SK-N-SH (cell line): ENCODE measurements around the gene ANKRD44. TPM values are rescaled to one million over a fixed set of nuclear protein-coding genes. Genes with fewer than 3 reads are reported as not detected.

Source experiments
- CTCF ChIA-PET: fragments of 300-600, 350-600 bp; formaldehyde crosslinking; extraction: SDS; loops from one replicate; lab custom pipeline; 2021; lab: Yijun Ruan, JAX
- POLR2A ChIA-PET: fragments of 350-600 bp; sonication (Branson Sonifier 250); formaldehyde crosslinking; extraction: SDS; loops from one replicate; lab custom pipeline; 2020; ENCODE audit warnings: antibody characterized with exemption, inconsistent platforms; lab: Yijun Ruan, JAX
- DNase-seq: peaks from one replicate; pipeline ENCODE4 v3.0.0; 2012
- H2AFZ ChIP-seq: fragments of 200-600 bp; sonication (generic); 2 replicates; pipeline ENCODE4 v1.8.1; 2016; ENCODE audit warnings: antibody characterized with exemption, mild to moderate bottlenecking, low read depth
- H3F3A ChIP-seq: fragments of 200-600 bp; sonication (generic); replicated peaks from 2 replicates; pipeline ENCODE3; 2016; ENCODE audit warnings: antibody characterized with exemption, mild to moderate bottlenecking; ENCODE audit not compliant: insufficient read depth
- H3K27ac ChIP-seq, 2 experiments: fragments of 200-500 bp in 1 of 2; fragments of 200-600 bp in 1 of 2; sonication (Bioruptor generic) in 1 of 2; sonication (generic), shearing (Covaris generic) in 1 of 2; 2 replicates each; pipeline versions ENCODE4 v1.5.1 to v1.6.1; 2014 to 2016; ENCODE audit warnings: low read depth in 2 of 2, inconsistent platforms in 1 of 2, low read length in 1 of 2, mild to moderate bottlenecking in 1 of 2, mixed read lengths in 1 of 2
- H3K27me3 ChIP-seq: fragments of 200-600 bp; sonication (generic), shearing (Covaris generic); 2 replicates; pipeline ENCODE4 v1.6.1; 2016; ENCODE audit warnings: mixed run types; ENCODE audit not compliant: insufficient read depth
- H3K36me3 ChIP-seq, 2 experiments: fragments of 200-500 bp in 1 of 2; fragments of 200-600 bp in 1 of 2; sonication (Bioruptor generic) in 1 of 2; sonication (generic) in 1 of 2; replicated peaks in 1 of 2; 2 replicates each; pipeline versions ENCODE3 to v1.5.1; 2014 to 2016; ENCODE audit warnings: low read length in 1 of 2, mild to moderate bottlenecking in 1 of 2; ENCODE audit not compliant: insufficient read depth in 2 of 2, control insufficient read depth in 1 of 2
- H3K4me1 ChIP-seq, 2 experiments: fragments of 200-500 bp in 1 of 2; fragments of 200-600 bp in 1 of 2; sonication (Bioruptor generic) in 1 of 2; sonication (generic), shearing (Covaris generic) in 1 of 2; 2 replicates each; pipeline versions ENCODE4 v1.5.1 to v1.6.1; 2014 to 2016; ENCODE audit warnings: low read depth in 1 of 2, low read length in 1 of 2, mixed run types in 1 of 2; ENCODE audit not compliant: insufficient read depth in 2 of 2, control insufficient read depth in 1 of 2
- H3K4me2 ChIP-seq: fragments of 200-600 bp; sonication (generic), shearing (Covaris generic); 2 replicates; pipeline ENCODE4 v1.6.1; 2017; ENCODE audit warnings: mixed run types
- H3K4me3 ChIP-seq, 2 experiments: fragments of 200-500 bp in 1 of 2; fragments of 200-600 bp in 1 of 2; sonication (Bioruptor generic) in 1 of 2; sonication (generic), shearing (Covaris generic) in 1 of 2; 2 replicates each; pipeline versions ENCODE4 v1.5.1 to v1.8.1; 2014 to 2016; ENCODE audit warnings: low read depth in 2 of 2, inconsistent platforms in 1 of 2, low read length in 1 of 2, mild to moderate bottlenecking in 1 of 2, mixed read lengths in 1 of 2, moderate library complexity in 1 of 2
- H3K79me2 ChIP-seq: fragments of 200-600 bp; sonication (generic); 2 replicates; pipeline ENCODE4 v1.8.1; 2017; ENCODE audit warnings: mild to moderate bottlenecking; ENCODE audit not compliant: insufficient read depth
- H3K9ac ChIP-seq: fragments of 200-600 bp; sonication (generic); 2 replicates; pipeline ENCODE4 v1.6.1; 2017; ENCODE audit warnings: mixed run types
- H3K9me2 ChIP-seq: fragments of 200-600 bp; sonication (generic); 2 replicates; pipeline ENCODE4 v1.6.1; 2017; ENCODE audit warnings: mixed run types
- H3K9me3 ChIP-seq: fragments of 200-600 bp; sonication (generic); 2 replicates; pipeline ENCODE4 v1.6.1; 2017; ENCODE audit warnings: mixed run types, mild to moderate bottlenecking, moderate library complexity
- H4K20me1 ChIP-seq: fragments of 200-600 bp; sonication (generic); 2 replicates; pipeline ENCODE4 v1.6.1; 2017; ENCODE audit warnings: mild to moderate bottlenecking, mixed run types; ENCODE audit not compliant: insufficient read depth
- CHD2 ChIP-seq: fragments of 150-350 bp; IDR thresholded peaks from 2 replicates; pipeline ENCODE4 v1.6.1; 2018; ENCODE audit warnings: low read length; ENCODE audit not compliant: partially characterized antibody
- ELF1 ChIP-seq: IDR thresholded peaks from 2 replicates; pipeline ENCODE4 v1.4.0; 2012
- EP300 ChIP-seq, 2 experiments: IDR thresholded peaks; 2 replicates each; pipeline versions ENCODE4 v1.4.0 to v1.6.1; 2012; ENCODE audit warnings: borderline replicate concordance in 1 of 2, low read depth in 1 of 2, low read length in 1 of 2
- EZH2phosphoT487 ChIP-seq: fragments of 200-600 bp; sonication (generic); IDR thresholded peaks from 2 replicates; pipeline ENCODE4 v1.6.1; 2017; ENCODE audit warnings: low read depth, mixed run types, mild to moderate bottlenecking, antibody characterized with exemption, moderate library complexity, borderline replicate concordance
- FOXJ3 ChIP-seq: sonication (generic); formaldehyde crosslinking; IDR thresholded peaks from 2 replicates; pipeline ENCODE4 v1.5.1; 2020; ENCODE audit warnings: mild to moderate bottlenecking, missing genetic modification reagents
- FOXM1 ChIP-seq: IDR thresholded peaks from 2 replicates; pipeline ENCODE4 v1.4.0; 2012; ENCODE audit warnings: low read depth, mild to moderate bottlenecking
- GABPA ChIP-seq: IDR thresholded peaks from 2 replicates; pipeline ENCODE4 v1.4.0; 2012; ENCODE audit warnings: low read depth, mild to moderate bottlenecking
- GATA2 ChIP-seq: sonication (generic); formaldehyde crosslinking; IDR thresholded peaks from 2 replicates; pipeline ENCODE4 v1.5.0; 2020; ENCODE audit warnings: mild to moderate bottlenecking, missing genetic modification reagents
- MAX ChIP-seq: IDR thresholded peaks from 2 replicates; pipeline ENCODE4 v1.4.0; 2012; ENCODE audit warnings: low read depth
- MXI1 ChIP-seq: IDR thresholded peaks from 2 replicates; pipeline ENCODE4 v1.6.1; 2012; ENCODE audit warnings: mild to moderate bottlenecking, low read depth, low read length, improper control_type of control experiment
- PBX3 ChIP-seq: IDR thresholded peaks from 2 replicates; pipeline ENCODE4; 2012
- RAD21 ChIP-seq: IDR thresholded peaks from 2 replicates; pipeline ENCODE4 v1.6.1; 2012; ENCODE audit warnings: mild to moderate bottlenecking, low read length
- REST ChIP-seq: IDR thresholded peaks from 2 replicates; pipeline ENCODE4 v1.6.1; 2012; ENCODE audit warnings: mild to moderate bottlenecking, low read depth, low read length, moderate library complexity
- SMC3 ChIP-seq: IDR thresholded peaks from 2 replicates; pipeline ENCODE4 v1.6.1; 2012; ENCODE audit warnings: low read depth, low read length, improper control_type of control experiment
- TCF12 ChIP-seq: IDR thresholded peaks from 2 replicates; pipeline ENCODE4 v1.4.0; 2012
- YY1 ChIP-seq: IDR thresholded peaks from 2 replicates; pipeline ENCODE4 v1.4.0; 2012; ENCODE audit warnings: low read depth, mild to moderate bottlenecking
- WGBS: methylation state at CpG from one replicate; pipeline ENCODE4 v1.1.6; 2017; ENCODE audit warnings: low lambda C conversion rate; 5-methylcytosine and 5-hydroxymethylcytosine counted together
- polyA plus RNA-seq, 3 experiments: library from polyadenylated mRNA; depleted of rRNA; stranded (reverse); fragments of >200 nt; gene quantifications; 2 replicates each; pipeline ENCODE4 v1.2.3, GENCODE V29; 2012

ANKRD44 gene
- polyA plus RNA-seq, 1 of the 3 experiments (the other 2 are of a cell fraction), result 12.5 TPM

- no peak for DNase-seq
- Histone ChIP-seq H3F3A (no peaks in the 10 kb centered on the region), H3K4me3 (no peak overlapping the region), H4K20me1 (no peaks in the 10 kb centered on the region), H3K4me2 (no peak overlapping the region), H3K9ac (no peak overlapping the region), H3K27me3 (no peaks in the 10 kb centered on the region), H2AFZ (no peak overlapping the region), H3K36me3 (no peaks in the 10 kb centered on the region), H3K4me1 (peaks cover 0 to 43% of the 10 kb centered on the region in 2 experiments; a peak in 3 of 4 replicates), H3K9me2 (no peaks in the 10 kb centered on the region), H3K79me2 (no peaks in the 10 kb centered on the region), H3K9me3 (no peaks in the 10 kb centered on the region), H3K27ac (peak overlapping the region in 1 of 2 experiments; percentile 95; a peak in 2 of 4 replicates)
- ChIA-PET POLR2A (interaction anchor here (0.6 to 1.3 kb wide), 2 partner anchors 27 to 262 kb away, joined by 3 to 5 read pairs; no protein-coding TSS in a partner anchor), CTCF (interaction anchor here (1.0 to 1.3 kb wide), 2 partner anchors 113 to 168 kb away, joined by 3 to 5 read pairs; no protein-coding TSS in a partner anchor)
- 92% methylated on average over 2 of the region's 2 CpGs for WGBS
- TF ChIP-seq EP300 (IDR thresholded peaks at IDR 0.05; ENCODE audit: borderline replicate concordance in 1 of 2, low read depth in 1 of 2, low read length in 1 of 2) (peak in 1 of 2 experiments; percentile 6; a peak in 1 of 4 replicates), RAD21 (no peak)
Measured at GRCh38 chr2:197281421-197281820, 29.2 kb downstream of the ANKRD44 start.

- TF ChIP-seq FOXJ3 (CRISPR knock-in tag) (no peak), MAX (no peak), SMC3 (peak; percentile 15; the same call in 1 of the 2 replicates), CHD2 (no peak), TCF12 (peak; percentile 84), FOXM1 (no peak), RAD21 (no peak), MXI1 (no peak), GABPA (no peak), ELF1 (no peak), REST (no peak), EZH2phosphoT487 (no peak), YY1 (no peak), EP300 (IDR thresholded peaks at IDR 0.05; ENCODE audit: borderline replicate concordance in 1 of 2, low read depth in 1 of 2, low read length in 1 of 2) (no peak; a peak in 1 of 4 replicates), GATA2 (CRISPR knock-in tag) (no peak), PBX3 (peak; percentile 92)
- peak overlapping the region; percentile 49; the same call in 1 of the 2 replicates for H3K4me2 ChIP-seq
- H2AFZ ChIP-seq, result no peak overlapping the region
- H3K4me3 ChIP-seq, result no peak overlapping the region; a peak in 1 of 4 replicates
- H3K27ac ChIP-seq, result peak overlapping the region; percentile 17 to 95; a peak in 3 of 4 replicates
- no peaks in the 10 kb centered on the region for H3K79me2 ChIP-seq
- no peaks in the 10 kb centered on the region for H3F3A ChIP-seq
- POLR2A ChIA-PET, result interaction anchor here (0.6 to 1.3 kb wide), 2 partner anchors 23 to 29 kb away, joined by 3 read pairs; no protein-coding TSS in a partner anchor
- 30% methylated on average over 13 of the region's 13 CpGs for WGBS
- H3K9ac ChIP-seq, result no peak overlapping the region
- no peaks in the 10 kb centered on the region for H3K36me3 ChIP-seq
- DNase-seq, result peak; percentile 37
- H4K20me1 ChIP-seq, result no peaks in the 10 kb centered on the region
- H3K4me1 ChIP-seq, result peaks cover 0 to 40% of the 10 kb centered on the region in 2 experiments; a peak in 2 of 4 replicates
- CTCF ChIA-PET, result interaction anchor here (0.8 to 1.7 kb wide), 5 partner anchors 25 to 166 kb away, joined by 3 to 5 read pairs (median 3); no protein-coding TSS in a partner anchor
- no peaks in the 10 kb centered on the region for H3K27me3 ChIP-seq
- H3K9me2 ChIP-seq, result no peaks in the 10 kb centered on the region
- no peaks in the 10 kb centered on the region for H3K9me3 ChIP-seq
Measured at GRCh38 chr2:197280015-197280702, 30.4 kb downstream of the ANKRD44 start.
